Mucosa of descending colon (tissue), 3 donors: ENCODE results near the gene CBLB. TPM values are rescaled to one million over a fixed set of nuclear protein-coding genes. Genes with fewer than 3 reads are reported as not detected.

ENCODE experiments used
- ATAC-seq: fragments of 200-7000 bp; cut with Tn5 transposase; one replicate; pipeline ENCODE4 v1.9.1; 2020; ENCODE audit warnings: mild to moderate bottlenecking, moderate library complexity
- DNase-seq, 3 donors: peaks; one replicate each; pipeline ENCODE4 v3.0.0-alpha.2; 2020
- H3K36me3 ChIP-seq: fragments of 200-600 bp; one replicate; pipeline ENCODE4 v1.8.0; 2021; ENCODE audit warnings: low read depth, mild to moderate bottlenecking
- H3K4me1 ChIP-seq: fragments of 200-600 bp; one replicate; pipeline ENCODE4 v1.8.0; 2021; ENCODE audit warnings: low read depth, mild to moderate bottlenecking
- H3K4me3 ChIP-seq: fragments of 200-600 bp; one replicate; pipeline ENCODE4 v1.8.0; 2021; ENCODE audit warnings: mild to moderate bottlenecking
- H3K9me3 ChIP-seq: fragments of 200-600 bp; one replicate; pipeline ENCODE4 v1.8.0; 2021; ENCODE audit warnings: mild to moderate bottlenecking
- CTCF ChIP-seq: fragments of 200-600 bp; IDR thresholded peaks from one replicate; pipeline ENCODE4 v1.8.0; 2022; ENCODE audit warnings: antibody characterized with exemption, mild to moderate bottlenecking
- intact Hi-C, 2 donors: fragments of 100-400 bp; cut with DNase I in 1 of 2; cut with micrococcal nuclease in 1 of 2; formaldehyde crosslinking; loops; one replicate each; pipeline versions ENCODE4 v1.11.0 to v1.11.1; 2022; cut with DNase I, micrococcal nuclease
- total RNA-seq, 3 donors: library from RNA; stranded (reverse); fragmentation: NEBNext Ultra II Directional in 2 of 3; extraction: Animal tissue kit (Norgen Biotek cat#: 25700) in 2 of 3; gene quantifications; one replicate each; pipeline versions ENCODE4 v1.2.1 to v1.2.4, GENCODE V29; 2021 to 2023
- donor health status: DM: no; HTN: no; CAD: no; lungs with moderate emphysema.
- donor health status: DM: no; HTN: no; CAD: no.
- donor health status: DM: no; HTN: yes; CAD: no.

Gene CBLB
- total RNA-seq, 3 donors from 2014 or later = 41.7 to 52.2 (median 51.0) TPM

GRCh38 chr3:105787453-105787852, 81.4 kb downstream of the CBLB start:
- TF ChIP-seq CTCF = no peak
- H3K4me3 ChIP-seq = no peak overlapping the region
- DNase-seq = no peak
- no peaks in the 10 kb centered on the region for H3K9me3 ChIP-seq
- no peak for ATAC-seq
- intact Hi-C loops = no loop called here
- H3K36me3 ChIP-seq = no peaks in the 10 kb centered on the region
- no peaks in the 10 kb centered on the region for H3K4me1 ChIP-seq

- Histone ChIP-seq H3K4me3 (no peak overlapping the region), H3K36me3 (no peaks in the 10 kb centered on the region), H3K9me3 (no peaks in the 10 kb centered on the region), H3K4me1 (no peaks in the 10 kb centered on the region)
- TF ChIP-seq CTCF = no peak
- DNase-seq (no peak), ATAC-seq (no peak)
- intact Hi-C loops = no loop called here
Measured at GRCh38 chr3:105786990-105787389, 81.8 kb downstream of the CBLB start.

- ATAC-seq = no peak
- no peak for TF ChIP-seq CTCF
- DNase-seq = no peak
- Histone ChIP-seq H3K9me3 (no peaks in the 10 kb centered on the region), H3K4me1 (no peaks in the 10 kb centered on the region), H3K4me3 (no peak overlapping the region), H3K36me3 (no peaks in the 10 kb centered on the region)
- intact Hi-C loops = no loop called here
Measured at GRCh38 chr3:105786241-105786640, 82.6 kb downstream of the CBLB start.

- DNase-seq (no peak), ATAC-seq (no peak)
- intact Hi-C loops = no loop called here
- Histone ChIP-seq H3K4me1 (no peaks in the 10 kb centered on the region), H3K36me3 (no peaks in the 10 kb centered on the region), H3K9me3 (no peaks in the 10 kb centered on the region), H3K4me3 (no peak overlapping the region)
- no peak for TF ChIP-seq CTCF
Measured at GRCh38 chr3:105785803-105786202, 83.0 kb downstream of the CBLB start.

GRCh38 chr3:105783631-105784030, 85.2 kb downstream of the CBLB start:
- TF ChIP-seq CTCF = no peak
- H3K9me3 ChIP-seq = no peaks in the 10 kb centered on the region
- ATAC-seq = no peak
- H3K4me1 ChIP-seq = no peaks in the 10 kb centered on the region
- intact Hi-C loops = no loop called here
- no peaks in the 10 kb centered on the region for H3K36me3 ChIP-seq
- DNase-seq = no peak
- no peak overlapping the region for H3K4me3 ChIP-seq

GRCh38 chr3:105781871-105782270, 86.9 kb downstream of the CBLB start:
- no peak for ATAC-seq
- Histone ChIP-seq H3K4me1 (no peaks in the 10 kb centered on the region), H3K36me3 (no peaks in the 10 kb centered on the region), H3K4me3 (no peak overlapping the region), H3K9me3 (no peaks in the 10 kb centered on the region)
- intact Hi-C loops = no loop called here
- DNase-seq = no peak
- no peak for TF ChIP-seq CTCF
